Measurements from ENCODE around the gene CELF1.
A peak's percentile ranks its signal among the peaks of the same experiment; 100 is the strongest.

The CELF1 gene

DNA sequence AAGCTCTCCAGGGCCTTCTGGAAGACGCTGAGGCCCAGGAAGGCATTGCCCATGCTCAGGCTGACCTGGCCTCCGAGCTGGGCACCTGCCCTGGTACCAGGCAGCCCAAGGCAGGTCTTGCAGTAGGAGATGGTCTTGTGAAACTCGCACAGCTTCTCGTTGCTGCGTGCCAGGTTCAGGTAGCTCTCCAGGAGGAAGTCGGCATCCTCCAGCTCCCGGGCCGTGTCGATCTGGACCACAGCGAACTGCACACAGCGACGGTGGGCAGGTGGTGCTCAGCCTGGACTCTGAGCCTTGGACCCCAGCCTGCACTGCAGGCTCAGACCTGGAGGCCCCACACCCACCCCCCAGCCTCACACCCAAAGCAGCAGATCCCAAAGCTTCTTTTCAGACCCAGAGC is 105.0 kb downstream of the CELF1 start:
- no peak for DNase-seq (ENCODE audit: low read depth)

DNA sequence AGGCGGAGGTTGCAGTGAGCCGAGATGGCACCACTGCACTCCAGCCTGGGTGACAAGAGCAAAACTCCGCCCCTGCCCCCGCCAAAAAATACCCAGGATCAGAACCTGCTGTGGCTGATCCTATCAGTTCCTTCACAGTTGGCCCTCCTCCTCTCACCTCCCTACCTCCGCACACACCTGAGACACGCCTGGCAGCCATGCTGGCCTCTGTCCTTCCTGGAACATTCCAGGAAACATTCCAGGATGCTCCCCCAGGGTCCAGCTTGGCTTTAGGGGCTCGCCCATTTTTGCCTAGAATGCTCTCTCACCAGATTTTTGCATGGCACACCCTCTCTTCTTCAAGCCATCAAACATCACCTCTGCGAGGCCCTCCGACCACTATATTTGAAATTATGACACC is 106.1 kb downstream of the CELF1 start:
- no peak for DNase-seq (ENCODE audit: low read depth)

DNA sequence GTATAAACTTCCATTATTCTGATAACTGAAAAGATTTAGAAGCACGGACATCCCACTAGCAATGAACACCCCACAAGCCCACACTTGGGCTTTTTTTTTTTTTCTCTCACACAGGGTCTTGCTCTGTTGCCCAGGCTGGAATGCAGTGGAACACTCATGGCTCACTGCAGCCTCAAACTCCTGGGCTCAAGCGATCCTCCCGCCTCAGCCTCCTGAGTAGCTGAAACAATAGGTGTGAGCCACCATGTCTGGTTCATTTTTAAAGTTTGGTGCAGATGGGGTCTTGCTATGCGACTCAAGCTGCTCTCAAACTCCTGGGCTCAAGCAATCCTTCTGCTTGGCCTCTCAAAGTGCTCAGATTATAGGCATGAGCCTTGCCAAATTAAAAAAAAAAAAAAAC is 107.1 kb downstream of the CELF1 start:
- no peak for DNase-seq (ENCODE audit: low read depth)

DNA sequence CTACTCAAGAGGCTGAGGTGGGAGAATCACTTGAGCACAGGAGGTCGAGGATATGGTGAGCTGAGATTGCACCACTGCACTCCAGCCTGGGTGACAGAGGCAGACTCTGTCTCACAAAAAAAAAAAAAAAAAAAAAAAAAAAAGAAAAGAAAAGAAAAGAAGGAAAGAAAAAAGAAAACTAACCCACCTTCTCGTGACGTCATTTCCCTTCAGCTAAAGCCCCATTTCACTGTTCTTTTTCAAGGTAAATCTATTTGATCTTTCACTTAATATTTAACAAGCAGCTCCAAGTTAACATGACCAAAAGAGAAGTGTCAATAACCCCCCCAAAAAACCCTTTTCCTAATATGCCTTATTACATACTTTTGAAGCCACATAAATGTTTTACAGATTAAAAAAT is 109.1 kb downstream of the CELF1 start:
- DNase-seq (ENCODE audit: low read depth), result no peak

DNA sequence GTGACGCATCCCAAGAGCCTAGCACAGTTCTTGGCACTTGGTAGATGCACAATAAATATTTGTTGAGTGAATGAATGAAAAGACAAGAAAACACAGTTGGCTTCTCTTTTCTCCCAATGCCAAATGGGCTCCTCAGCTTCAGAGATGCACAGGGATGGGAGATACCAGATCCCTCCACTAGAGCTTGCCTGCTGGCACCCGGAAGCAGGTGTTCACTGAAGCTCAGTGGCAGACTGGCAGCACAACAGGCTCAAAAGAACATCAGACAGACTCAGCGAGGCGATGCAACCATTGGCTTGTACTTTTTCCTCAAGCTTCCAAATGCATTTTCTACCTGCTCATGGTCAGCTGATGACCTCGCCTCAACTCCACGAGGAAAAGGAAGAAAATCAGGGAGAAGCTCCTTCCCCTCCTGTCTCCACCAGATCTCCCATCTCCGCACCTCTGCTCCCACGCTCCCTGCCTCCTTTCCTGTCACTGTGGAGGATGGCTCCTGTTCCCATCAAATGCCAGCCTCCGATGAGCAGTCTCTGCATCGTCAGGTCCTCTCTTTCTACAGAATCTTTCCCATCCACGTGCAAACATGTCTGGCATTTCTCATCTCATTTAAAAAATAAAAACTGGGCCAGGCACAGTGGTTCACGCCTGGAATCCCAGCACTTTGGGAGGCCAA is 109.8 kb downstream of the CELF1 start:
- DNase-seq (ENCODE audit: low read depth), result no peak

DNA sequence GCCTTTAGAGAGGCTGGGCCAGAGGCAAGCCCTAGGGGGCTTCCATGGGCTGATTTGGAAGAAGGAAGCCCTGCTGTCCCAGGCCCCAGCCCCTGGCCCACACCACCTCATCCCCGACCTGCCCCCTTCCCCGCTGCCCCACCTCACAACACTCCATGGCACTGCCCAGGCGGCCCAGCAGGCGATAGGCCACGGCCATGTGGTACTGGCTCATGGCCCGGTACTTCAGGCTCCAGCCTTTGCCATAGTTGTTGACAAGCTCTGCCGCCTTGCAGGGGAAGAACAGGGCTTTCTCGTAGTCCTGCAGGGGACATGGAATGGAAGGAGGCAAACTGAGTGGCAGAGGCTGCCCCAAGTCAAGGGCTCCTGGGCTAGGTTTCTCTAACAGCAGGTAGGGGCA is 110.4 kb downstream of the CELF1 start:
- DNase-seq (ENCODE audit: low read depth), result no peak

DNA sequence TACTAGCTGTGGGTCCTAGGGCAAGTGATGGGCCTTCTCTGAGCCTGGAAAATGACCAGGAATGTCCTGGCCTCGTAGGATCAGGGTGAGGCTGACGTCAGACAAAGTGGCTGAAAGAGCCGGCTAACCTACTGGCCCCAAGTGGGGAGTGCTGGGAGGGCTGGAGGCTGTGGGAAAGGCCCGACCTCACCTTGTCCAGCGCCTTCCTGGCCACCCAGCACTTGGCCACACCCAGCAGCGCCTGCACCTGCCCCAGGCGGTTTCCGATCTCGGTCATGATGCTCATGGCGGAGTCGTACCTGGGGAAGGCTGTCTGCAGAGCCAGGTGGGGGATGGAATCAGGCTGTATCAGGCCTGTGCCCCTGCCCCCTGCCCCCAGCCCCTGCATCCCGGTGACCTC is 111.5 kb downstream of the CELF1 start:
- DNase-seq (ENCODE audit: low read depth), result no peak

DNA sequence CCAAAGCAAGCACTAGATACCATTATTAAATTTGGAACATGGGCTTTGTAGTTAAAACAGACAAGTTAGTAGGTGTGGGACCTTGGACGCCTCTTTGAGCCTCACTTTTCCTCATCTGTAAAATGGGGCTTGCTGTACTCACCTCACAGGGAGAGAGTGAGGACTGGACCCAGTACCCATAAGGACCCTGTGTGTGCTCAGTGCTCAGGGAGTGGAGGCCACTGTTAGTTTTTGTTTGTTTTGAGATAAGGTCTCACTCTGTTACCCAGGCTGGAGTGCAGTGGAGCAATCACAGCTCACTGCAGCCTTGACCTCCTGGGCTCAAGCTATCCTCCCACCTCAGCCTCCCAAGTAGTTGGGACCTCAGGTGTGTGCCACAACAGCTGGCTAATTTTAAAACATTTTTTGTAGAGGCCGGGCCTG is 112.9 kb downstream of the CELF1 start:
- DNase-seq (ENCODE audit: low read depth), result no peak

DNA sequence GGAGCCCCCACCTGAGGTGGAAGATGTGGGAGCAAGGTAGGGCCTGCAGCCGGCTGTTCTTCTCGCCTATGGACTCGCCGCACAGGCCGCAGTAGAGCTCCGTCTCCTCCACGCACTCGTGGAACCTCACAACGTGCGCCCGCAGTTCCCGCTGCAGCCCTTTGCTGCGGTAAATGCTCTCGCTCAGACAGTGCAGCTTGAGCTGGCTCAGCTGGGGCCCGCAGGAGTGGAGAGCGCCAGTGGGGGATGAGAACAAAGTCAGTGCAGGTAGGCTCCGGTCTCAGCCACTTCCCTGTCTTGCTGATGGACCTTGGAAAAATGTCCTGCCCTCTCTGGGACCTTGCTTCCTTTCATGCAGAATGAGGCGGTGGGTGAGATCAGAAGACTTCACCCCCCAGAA is 114.2 kb downstream of the CELF1 start:
- no peak for DNase-seq (ENCODE audit: low read depth)

DNA sequence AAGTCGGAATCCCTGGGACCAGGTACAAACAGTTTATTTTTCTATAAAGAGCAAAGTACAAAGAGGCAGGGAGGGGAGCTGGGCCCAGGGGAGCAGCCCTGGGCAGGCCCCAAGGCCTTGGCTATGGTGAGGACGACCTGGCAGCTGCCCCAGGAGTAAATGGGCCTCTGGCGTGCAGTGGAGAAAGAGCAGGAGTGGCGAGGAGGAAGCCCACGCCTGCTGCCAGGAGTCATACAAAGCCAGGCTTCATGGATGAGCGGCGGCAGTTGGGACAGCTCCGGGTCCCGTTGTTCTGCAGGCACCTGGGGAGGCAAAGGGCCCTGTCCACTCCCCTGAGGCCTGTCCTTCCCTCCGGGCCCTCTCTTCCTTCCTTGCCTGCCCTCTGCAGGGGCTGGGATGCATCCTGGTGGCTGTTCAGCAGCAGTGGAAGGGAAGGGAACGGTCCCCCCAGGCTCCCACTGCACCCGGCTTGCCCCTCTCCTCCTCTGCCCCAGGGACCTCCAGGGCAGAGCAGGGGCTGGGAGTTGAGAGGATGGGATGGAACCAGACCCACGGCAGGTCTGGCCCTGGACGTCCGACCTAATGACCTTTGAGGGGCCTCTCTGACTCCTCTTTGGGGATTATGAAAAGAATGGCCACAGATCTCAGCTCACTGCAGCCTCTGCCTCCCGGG is 115.0 kb downstream of the CELF1 start:
- DNase-seq (ENCODE audit: low read depth), result no peak

DNA sequence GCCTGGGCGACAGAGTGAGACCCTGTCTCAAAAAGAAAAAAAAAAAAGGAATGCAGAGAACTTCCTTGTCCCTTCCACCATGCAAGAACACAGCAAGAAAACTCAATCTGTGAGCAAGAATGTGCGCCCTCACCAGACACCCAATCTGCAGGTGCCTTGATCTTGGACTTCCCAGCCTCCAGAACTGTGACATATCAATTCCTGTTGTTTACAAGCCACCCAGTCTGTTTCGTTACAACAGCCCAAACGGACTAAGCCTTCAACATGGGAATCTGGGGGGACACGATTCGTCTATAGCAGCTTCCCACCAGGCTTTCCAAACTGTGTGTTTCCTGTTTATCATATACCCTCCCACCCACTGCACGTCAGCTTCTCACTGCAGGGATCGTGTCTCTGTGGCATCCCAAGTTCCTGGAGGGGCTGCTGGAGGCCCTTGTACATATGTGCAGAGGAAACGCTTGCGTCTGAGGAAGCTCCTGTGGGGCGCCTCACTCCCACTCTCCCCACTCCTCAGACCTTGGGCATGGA is 115.7 kb downstream of the CELF1 start:
- DNase-seq (ENCODE audit: low read depth), result no peak

DNA sequence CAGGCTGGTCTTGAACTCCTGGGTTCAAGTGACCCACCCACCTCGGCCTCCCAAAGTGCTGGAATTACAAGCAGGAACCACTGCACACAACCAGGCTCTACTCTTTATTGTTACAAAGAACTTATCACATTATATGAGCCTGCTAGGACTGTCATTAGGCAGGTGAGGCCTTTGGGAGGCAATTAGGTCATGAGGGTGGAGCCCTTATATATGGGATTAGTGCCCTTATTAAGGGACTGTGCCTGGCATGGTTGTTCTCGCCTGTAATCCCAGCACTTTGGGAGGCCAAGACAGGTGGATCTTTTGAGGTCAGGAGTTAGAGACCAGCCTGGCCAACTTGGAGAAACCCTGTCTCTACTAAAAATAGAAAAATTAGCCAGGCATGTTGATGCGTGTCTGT is 116.2 kb downstream of the CELF1 start:
- DNase-seq (ENCODE audit: low read depth), result no peak

DNA sequence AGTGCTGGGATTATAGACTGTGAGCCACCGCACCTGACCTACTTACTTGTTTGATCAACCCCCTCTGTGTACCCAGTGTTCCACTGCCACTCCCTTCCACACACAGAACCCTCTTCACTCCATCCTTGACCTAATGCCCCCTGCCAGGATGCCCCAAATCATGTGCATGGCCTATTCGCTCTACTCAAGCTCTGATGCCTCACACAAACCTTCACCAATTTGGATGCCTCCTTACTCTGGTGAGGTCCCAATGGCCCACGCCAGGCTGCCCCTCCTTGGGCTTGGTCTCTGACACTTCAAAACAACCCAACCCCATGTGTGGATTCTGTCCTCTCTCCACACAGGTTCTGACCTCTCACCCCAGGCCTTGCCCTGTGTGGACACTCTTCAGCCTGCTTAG is 117.2 kb downstream of the CELF1 start:
- no peak for DNase-seq (ENCODE audit: low read depth)

DNA sequence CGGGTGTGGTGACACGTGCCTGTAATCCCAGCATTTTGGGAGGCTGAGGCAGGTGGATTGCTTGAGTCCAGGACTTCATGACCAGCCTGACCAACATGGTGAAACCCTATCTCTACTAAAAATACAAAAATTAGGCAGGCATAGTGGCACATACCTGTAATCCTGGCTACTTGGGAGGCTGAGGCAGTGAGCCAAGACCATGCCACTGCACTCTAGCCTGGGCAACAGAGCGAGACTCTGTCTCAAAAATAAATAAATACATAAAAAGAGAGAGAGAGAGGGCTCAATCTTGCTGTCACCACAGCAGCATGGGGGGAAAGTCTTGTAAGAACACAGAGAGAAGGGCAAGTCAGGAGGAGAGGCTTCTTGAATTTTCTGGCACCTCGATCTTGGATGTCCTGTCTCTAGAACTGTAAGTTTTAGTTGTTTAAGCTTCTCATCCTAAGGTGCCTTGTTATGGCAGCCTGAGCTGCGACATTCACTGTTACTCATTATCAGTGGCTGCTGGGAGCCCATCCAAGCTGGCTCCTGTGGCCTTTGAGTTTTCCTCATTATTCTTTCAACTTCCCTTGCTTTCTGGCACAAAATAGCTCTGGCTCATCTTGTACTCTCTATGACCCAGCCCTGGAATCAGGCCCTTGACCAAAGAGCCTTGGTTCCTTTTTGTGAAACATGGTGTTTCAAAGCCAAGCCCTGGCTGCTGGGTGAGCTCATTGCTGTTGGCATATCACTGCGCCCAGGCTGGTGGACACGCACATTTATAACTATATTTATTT is 118.7 kb downstream of the CELF1 start:
- DNase-seq (ENCODE audit: low read depth), result no peak

DNA sequence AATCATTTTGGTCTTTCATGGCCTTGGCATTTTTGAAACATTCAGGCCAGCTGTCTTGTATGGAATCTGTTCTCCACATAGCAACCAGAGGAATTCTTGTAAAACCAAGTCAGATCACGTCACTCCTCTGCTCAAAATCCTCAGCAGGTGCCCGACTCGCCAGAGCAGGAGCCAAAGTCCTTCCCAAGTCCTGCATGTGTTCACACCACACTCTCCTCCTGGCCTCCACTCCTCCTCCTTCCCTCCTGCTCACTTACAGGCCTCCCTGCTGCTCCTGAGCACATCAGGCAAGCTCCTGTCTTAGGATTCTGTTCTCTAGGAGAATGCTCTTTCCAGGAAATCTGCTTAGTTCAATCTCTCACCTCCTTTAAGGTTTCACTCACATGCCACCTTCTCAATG is 119.8 kb downstream of the CELF1 start:
- no peak for DNase-seq (ENCODE audit: low read depth)

DNA sequence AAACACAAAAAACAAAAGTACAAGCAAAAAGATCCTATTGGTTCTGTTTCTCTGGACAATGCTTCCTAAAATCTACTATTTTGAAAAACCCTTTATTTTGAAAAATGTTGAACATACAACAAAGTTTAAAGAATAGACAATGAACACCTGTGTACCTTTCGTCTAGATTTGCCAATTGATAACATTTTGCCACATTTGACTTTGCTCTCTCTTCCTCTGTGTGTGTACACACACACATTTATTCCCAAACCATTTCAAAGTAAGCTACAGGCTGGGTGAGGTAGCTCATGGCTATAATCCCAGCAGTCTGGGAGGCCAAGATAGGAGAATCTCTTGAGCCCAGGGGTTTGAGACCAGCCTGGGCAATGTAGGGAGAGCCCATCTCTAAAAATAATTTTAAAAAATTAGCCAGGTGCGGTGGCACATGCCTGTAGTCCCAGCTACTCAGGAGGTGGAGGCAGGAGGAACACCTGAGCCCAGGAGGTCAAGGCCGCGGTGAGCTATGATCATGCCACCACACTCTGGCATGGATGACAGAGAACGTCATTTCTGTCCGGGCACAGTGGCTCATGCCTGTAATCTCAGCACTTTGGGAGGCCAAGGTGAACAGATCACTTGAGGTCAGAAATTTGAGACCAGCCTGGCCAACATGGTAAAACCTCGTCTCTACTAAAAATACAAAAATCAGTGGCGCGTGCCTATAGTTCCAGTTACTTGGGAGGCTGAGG is 121.4 kb downstream of the CELF1 start:
- DNase-seq (ENCODE audit: low read depth), result no peak

DNA sequence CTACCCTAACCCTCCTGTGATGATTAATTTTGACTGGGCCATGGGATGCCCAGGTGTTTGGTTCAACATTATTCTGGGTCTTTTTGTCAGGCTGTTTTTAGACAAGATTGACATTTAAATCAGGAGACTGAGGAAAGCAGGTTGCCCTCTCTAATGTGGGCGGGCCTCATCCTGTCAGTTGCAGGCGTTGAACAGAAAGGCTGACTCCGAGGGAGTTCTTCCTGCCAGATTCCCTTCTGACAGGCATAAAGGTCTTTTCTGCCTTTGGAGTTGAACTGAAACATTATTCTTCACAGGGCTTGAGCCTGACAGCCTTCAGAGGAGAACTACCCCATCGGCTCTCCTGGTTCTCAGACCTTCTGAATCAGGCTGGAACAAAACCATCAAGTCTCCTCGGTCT is 122.4 kb downstream of the CELF1 start:
- no peak for DNase-seq (ENCODE audit: low read depth)

DNA sequence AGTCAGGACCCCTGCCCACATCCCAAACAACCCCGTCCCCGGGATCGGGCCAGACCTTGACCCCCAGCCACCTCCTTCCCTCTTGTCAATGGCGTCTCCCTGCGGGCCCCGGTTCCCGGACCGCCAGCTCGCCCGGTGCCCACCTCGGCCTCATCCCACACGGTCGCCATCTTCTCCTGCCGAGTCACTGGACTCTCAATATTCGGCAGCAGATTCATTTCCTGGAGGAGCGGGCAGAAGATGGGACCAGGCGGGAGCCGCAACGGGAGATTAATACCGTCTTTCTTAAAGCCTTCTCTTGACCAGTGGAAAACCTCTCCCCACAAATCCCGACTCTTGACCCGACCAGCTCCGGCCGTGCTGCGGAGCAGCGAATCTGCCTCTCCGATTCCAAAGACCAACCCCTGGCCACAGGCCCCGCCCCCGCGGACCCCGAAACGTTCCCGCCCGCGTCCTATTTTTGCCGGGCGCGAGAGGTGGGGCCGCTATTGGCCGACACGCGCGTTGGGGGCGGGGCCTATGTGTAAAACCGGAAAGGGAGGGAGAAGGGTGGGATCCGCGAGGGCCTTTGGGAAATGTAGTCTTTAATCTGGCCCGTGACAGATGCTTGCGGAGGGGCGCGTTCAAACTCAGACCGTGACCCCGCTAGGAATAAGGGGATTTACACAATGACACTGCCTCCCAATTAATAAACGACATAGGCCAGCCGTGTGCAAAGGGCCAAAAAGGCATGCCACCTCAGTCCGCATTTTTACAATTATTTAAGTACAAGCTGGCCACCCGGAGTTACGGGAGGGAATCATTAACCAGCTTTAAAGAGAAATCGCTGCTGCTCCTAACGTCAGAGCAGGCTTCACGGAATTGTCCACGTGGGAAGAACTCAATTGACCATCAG is 126.6 kb downstream of the CELF1 start, which contains the start of gene PSMC3:
PSMC3 (minus strand) TSS at position 378 of the 895 bp plus-strand sequence; CDS start at position 218, 160 bp downstream.
- DNase-seq (ENCODE audit: low read depth), result peak; percentile 99

DNA sequence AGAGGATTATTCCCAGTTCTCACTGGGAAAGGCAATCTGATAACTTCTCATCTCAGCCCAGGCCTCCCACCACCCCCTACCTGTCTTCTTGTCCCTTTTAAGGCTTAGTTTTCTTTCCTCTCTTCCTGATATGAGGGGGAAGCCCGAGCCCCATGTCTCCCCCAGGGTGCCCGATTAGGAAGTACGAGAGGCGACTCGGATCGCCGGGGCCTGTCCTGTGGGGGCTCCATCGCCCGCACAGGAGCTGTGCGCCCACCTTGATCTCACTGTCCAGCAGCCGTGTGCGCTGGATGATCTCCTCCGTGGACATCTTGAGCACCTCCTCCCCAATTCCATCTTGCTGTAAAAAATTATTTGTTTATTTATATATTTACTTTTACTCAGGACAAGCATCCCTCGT is 127.3 kb downstream of the CELF1 start:
- no peak for DNase-seq (ENCODE audit: low read depth)

DNA sequence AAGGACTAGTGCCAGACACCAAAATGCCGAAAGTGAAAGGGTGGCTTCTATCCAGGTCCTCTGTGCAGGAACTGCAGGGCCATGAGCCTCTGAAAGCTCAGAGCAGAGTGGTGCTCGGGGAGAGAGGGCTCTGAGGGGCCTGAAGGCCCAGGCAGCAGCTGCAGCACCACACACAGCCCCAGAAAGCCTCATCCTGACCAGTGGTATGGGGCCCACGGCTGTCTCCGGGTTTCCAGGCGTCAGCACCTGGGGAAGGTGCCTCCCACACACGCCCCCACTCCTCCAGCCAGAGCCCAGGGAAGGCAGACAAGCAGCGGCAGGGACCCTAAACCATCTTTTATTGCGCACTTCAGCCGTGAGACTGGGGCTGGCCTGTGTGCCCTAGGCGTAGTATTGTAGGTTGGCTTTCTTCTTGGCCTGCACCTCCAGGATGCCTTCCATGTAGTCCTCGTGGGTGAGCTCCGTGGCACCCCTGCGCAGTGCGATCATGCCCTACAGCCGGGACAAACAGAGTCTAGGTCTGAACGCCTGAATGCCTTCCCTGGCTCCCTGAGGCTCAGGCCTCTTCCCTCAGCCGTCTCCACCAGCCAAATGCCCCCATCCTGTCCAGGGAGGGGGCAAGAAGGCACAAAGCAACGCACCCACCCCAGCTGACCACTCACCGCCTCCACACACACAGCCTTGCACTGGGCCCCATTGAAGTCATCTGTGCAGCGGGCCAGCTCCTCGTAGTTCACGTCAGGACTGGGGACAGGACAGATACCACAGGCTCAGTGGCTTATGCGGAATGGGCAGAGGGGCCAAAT is 134.3 kb downstream of the CELF1 start:
- DNase-seq (ENCODE audit: low read depth), result no peak

All from activated T-cell treated with anti-CD3 and anti-CD28 coated beads for 48 hours (primary cell).